22Rv1 (cell line): Measurements from ENCODE around the gene RGL1.

ENCODE experiments used
- ZFX ChIP-seq: fragments of 450-650 bp; IDR thresholded peaks from 2 replicates; pipeline ENCODE4 v1.6.1; 2017; ENCODE audit warnings: antibody characterized with exemption, borderline replicate concordance
- TF ChIP-seq, protein P1 (sequence below): fragments of 450-650 bp; IDR thresholded peaks from 2 replicates; pipeline ENCODE4 v1.5.1; 2017; ENCODE audit warnings: mild to moderate bottlenecking

DNA sequence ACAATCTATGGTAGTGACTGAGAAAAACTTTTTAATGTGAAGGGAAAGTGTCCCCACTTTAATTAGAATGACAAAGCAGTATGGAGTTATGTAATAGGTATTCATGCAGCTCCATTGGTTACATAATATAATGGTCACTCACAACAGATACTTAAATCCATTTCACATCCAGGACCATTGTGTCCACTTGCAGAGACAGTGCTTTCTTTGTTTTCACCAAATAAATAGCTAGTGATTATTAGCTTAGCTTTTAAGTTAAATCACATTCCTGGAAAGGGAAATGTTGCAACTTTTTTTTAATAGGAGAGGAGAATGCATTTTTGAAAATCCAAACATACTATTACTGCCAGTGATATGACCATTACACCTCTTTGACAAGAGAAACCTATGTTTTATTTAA is 22.9 kb downstream of the RGL1 start:
- TF ChIP-seq, protein P1, sequence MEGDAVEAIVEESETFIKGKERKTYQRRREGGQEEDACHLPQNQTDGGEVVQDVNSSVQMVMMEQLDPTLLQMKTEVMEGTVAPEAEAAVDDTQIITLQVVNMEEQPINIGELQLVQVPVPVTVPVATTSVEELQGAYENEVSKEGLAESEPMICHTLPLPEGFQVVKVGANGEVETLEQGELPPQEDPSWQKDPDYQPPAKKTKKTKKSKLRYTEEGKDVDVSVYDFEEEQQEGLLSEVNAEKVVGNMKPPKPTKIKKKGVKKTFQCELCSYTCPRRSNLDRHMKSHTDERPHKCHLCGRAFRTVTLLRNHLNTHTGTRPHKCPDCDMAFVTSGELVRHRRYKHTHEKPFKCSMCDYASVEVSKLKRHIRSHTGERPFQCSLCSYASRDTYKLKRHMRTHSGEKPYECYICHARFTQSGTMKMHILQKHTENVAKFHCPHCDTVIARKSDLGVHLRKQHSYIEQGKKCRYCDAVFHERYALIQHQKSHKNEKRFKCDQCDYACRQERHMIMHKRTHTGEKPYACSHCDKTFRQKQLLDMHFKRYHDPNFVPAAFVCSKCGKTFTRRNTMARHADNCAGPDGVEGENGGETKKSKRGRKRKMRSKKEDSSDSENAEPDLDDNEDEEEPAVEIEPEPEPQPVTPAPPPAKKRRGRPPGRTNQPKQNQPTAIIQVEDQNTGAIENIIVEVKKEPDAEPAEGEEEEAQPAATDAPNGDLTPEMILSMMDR, result no peak
- TF ChIP-seq ZFX, result no peak
